ENCODE data around the gene PGAP3. TPM values are rescaled to one million over a fixed set of nuclear protein-coding genes. Genes with fewer than 3 reads are reported as not detected.

The PGAP3 gene
- total RNA-seq, 1 experiment from 2014 or later = 5.9 TPM

DNA sequence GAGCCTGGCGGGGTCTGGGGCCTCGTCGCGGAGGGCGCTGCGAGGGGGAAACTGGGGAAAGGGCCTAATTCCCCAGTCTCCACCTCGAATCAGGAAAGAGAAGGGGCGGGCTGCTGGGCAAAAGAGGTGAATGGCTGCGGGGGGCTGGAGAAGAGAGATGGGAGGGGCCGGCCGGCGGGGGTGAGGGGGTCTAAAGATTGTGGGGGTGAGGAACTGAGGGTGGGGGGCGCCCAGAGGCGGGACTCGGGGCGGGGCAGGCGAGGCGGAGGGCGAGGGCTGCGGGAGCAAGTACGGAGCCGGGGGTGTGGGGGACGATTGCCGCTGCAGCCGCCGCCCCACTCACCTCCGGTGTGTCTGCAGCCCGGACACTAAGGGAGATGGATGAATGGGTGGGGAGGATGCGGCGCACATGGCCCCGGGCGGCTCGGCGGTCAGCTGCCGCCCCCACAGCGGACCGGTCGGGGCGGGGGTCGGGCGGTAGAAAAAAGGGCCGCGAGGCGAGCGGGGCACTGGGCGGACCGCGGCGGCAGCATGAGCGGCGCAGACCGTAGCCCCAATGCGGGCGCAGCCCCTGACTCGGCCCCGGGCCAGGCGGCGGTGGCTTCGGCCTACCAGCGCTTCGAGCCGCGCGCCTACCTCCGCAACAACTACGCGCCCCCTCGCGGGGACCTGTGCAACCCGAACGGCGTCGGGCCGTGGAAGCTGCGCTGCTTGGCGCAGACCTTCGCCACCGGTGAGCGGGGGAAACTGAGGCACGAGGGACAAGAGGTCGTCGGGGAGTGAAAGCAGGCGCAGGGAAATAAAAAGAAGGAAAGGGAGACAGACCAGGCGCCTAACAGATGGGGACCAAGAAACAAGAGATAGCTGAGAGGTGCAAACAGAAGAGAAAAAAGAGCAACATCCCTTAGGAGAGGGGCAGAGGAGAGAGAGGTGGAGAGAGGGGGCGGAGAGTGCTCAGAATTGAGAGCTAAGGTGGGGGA, 19.6 kb downstream of the PGAP3 start, which contains the start of gene PNMT:
Gene PNMT, plus strand, starts transcription at position 509 of the 980 bp plus-strand sequence. Its CDS starts 23 bp downstream, at position 532.
- intact Hi-C loops (cut with micrococcal nuclease) = no loop called here
- peak within 1 kb of the TSS; percentile 56 for H3K9ac ChIP-seq (ENCODE audit: low read length)

DNA sequence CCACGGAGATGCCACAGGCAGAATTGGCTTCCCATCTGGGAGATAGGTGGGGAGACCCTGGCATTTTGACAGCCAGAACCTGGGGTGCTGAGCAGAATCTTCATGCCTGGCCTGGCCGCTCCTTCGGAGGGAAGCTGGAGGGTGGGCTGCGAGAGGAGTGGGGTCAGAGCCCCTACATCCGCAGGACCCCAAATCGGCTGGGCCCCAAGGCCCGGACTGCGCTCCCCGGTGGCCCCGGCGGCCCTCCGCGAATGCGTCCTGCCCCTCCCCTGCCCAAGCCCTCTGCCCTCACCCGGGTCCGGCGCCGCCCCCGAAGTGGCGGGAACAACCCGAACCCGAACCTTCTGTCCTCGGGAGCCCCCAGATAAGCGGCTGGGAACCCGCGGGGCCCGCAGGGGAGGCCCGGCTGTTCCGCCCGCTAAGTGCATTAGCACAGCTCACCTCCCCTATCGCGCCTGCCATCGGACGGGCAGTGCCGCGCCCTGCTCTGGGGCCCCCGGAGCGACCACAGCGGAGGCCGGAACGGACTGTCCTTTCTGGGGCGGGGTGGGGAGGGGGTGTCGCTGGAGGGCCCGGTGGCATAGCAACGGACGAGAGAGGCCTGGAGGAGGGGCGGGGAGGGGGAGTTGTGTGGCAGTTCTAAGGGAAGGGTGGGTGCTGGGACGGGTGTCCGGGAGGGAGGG, 20.5 kb downstream of the PGAP3 start:
- TF ChIP-seq EZH2phosphoT487 (IDR thresholded peaks at IDR 0.05; ENCODE audit: borderline replicate concordance, low read length) = no peak
- TF ChIP-seq EZH2 (IDR thresholded peaks at IDR 0.05; ENCODE audit: low read length, unreplicated experiment) = no peak
- TF ChIP-seq CTCF (conservative IDR thresholded peaks at IDR 0.05; ENCODE audit: low read depth, low read length) = no peak
- no peak overlapping the region for H2AFZ ChIP-seq (ENCODE audit: low read length)
- no peak for DNase-seq
- no peaks in the 10 kb centered on the region for H3K27me3 ChIP-seq (ENCODE audit: low read length)
- no peaks in the 10 kb centered on the region for H4K20me1 ChIP-seq (ENCODE audit: low read length)
- no peaks in the 10 kb centered on the region for H3K36me3 ChIP-seq (ENCODE audit: low read depth, low read length)
- no peak overlapping the region for H3K4me3 ChIP-seq (ENCODE audit: low read length)
- no peaks in the 10 kb centered on the region for H3K9me2 ChIP-seq (replicated peaks; ENCODE audit: low read length)
- CTCF ChIA-PET = interaction anchor here (1.5 kb wide), 1 partner anchor 46 kb away, joined by 4 read pairs; no protein-coding TSS in a partner anchor
- H3K9ac ChIP-seq (ENCODE audit: low read length) = no peak overlapping the region
- H3K9me3 ChIP-seq (ENCODE audit: low read length) = no peaks in the 10 kb centered on the region
- POLR2A ChIA-PET (ENCODE audit: unreplicated experiment) = no interaction called here
- H3K27ac ChIP-seq (ENCODE audit: low read length) = no peak overlapping the region
- intact Hi-C loops (cut with micrococcal nuclease) = no loop called here
- no TSS peak for BruUV-seq (replicated peaks)
- 0 out of 2 replicates have a peak overlapping the region, but pooled peaks have one; percentile 82 for H3K4me2 ChIP-seq (ENCODE audit: low read length)
- no peaks in the 10 kb centered on the region for H3K79me2 ChIP-seq (ENCODE audit: low read length)
- peaks cover 4% of the 10 kb centered on the region; the same call in 1 of the 2 replicates for H3K4me1 ChIP-seq (ENCODE audit: insufficient read depth, low read length)
- no peak for ATAC-seq
- H3F3A ChIP-seq (ENCODE audit: low read length, unreplicated experiment) = no peaks in the 10 kb centered on the region

More for the DNA sequence above, 19.6 kb downstream of the PGAP3 start, which contains the start of gene PNMT:
- H3K79me2 ChIP-seq (ENCODE audit: low read length) = no peaks in the 10 kb centered on the region
- no peaks in the 10 kb centered on the region for H3K27me3 ChIP-seq (ENCODE audit: low read length)
- no peak within 1 kb of the TSS for H3K27ac ChIP-seq (ENCODE audit: low read length)
- H3K4me1 ChIP-seq (ENCODE audit: insufficient read depth, low read length) = peaks cover 4% of the 10 kb centered on the region; the same call in 1 of the 2 replicates
- peak within 1 kb of the TSS; percentile 58 for H3K4me3 ChIP-seq (ENCODE audit: low read length)
- peak within 1 kb of the TSS; percentile 82 for H3K4me2 ChIP-seq (ENCODE audit: low read length)
- H4K20me1 ChIP-seq (ENCODE audit: low read length) = no peaks in the 10 kb centered on the region
- H2AFZ ChIP-seq (ENCODE audit: low read length) = peak within 1 kb of the TSS; percentile 72; the same call in 1 of the 2 replicates
- H3K36me3 ChIP-seq (ENCODE audit: low read depth, low read length) = no peaks in the 10 kb centered on the region
- DNase-seq (peak; percentile 60), ATAC-seq (peak; percentile 39; the same call in 1 of the 2 replicates)
- no peaks in the 10 kb centered on the region for H3F3A ChIP-seq (ENCODE audit: low read length, unreplicated experiment)
- POLR2A ChIA-PET (ENCODE audit: unreplicated experiment) = interaction anchor here (0.6 kb wide), 1 partner anchor 71 kb away, joined by 3 read pairs; no protein-coding TSS in a partner anchor
- H3K9me2 ChIP-seq (replicated peaks; ENCODE audit: low read length) = no peaks in the 10 kb centered on the region
- no peaks in the 10 kb centered on the region for H3K9me3 ChIP-seq (ENCODE audit: low read length)
- BruUV-seq (replicated peaks) = no TSS peak
- CTCF ChIA-PET = interaction anchor here (0.6 to 0.9 kb wide), 2 partner anchors 47 to 61 kb away, joined by 3 to 6 read pairs; no protein-coding TSS in a partner anchor
- TF ChIP-seq CTCF (conservative IDR thresholded peaks at IDR 0.05; ENCODE audit: low read depth, low read length) (peak; percentile 70), EZH2phosphoT487 (IDR thresholded peaks at IDR 0.05; ENCODE audit: borderline replicate concordance, low read length) (no peak)

Measured in PC-3 (cell line).